Trophoblast cell (in vitro differentiated cells and primary cell): ENCODE data around the gene CDC42EP4.
"Not testable (repeated sequence)": the region's sequence is repeated elsewhere in the genome, so short reads cannot be mapped to it uniquely, and the experiment has no call there.

ENCODE experiments used
- DNase-seq, 2 donors: peaks; one replicate each; pipeline ENCODE4 v3.0.0-alpha.2; 2016
- H2AFZ ChIP-seq: 2 replicates; pipeline ENCODE4 v1.6.1; 2013; ENCODE audit warnings: low read length, moderate library complexity, mild to moderate bottlenecking; ENCODE audit not compliant: insufficient read depth, poor library complexity
- H2AK5ac ChIP-seq: 2 replicates; pipeline ENCODE4 v1.6.1; 2013; ENCODE audit warnings: mild to moderate bottlenecking, low read length
- H2BK120ac ChIP-seq: 2 replicates; pipeline ENCODE4 v1.6.1; 2013; ENCODE audit warnings: low read length, mild to moderate bottlenecking, moderate library complexity; ENCODE audit not compliant: insufficient read depth, poor library complexity
- H2BK12ac ChIP-seq: 2 replicates; pipeline ENCODE4 v1.6.1; 2013; ENCODE audit warnings: mild to moderate bottlenecking, low read length, moderate library complexity
- H2BK5ac ChIP-seq: 2 replicates; pipeline ENCODE4 v1.6.1; 2013; ENCODE audit warnings: low read length, low read depth, moderate library complexity, mild to moderate bottlenecking; ENCODE audit not compliant: poor library complexity
- H3K14ac ChIP-seq: 2 replicates; pipeline ENCODE4 v1.6.1; 2013; ENCODE audit warnings: mild to moderate bottlenecking, low read length
- H3K18ac ChIP-seq: 2 replicates; pipeline ENCODE4 v1.6.1; 2013; ENCODE audit warnings: mild to moderate bottlenecking, low read length
- H3K23ac ChIP-seq: 2 replicates; pipeline ENCODE4 v1.6.1; 2013; ENCODE audit warnings: low read length
- H3K27ac ChIP-seq: 2 replicates; pipeline ENCODE4 v1.5.1; 2013; ENCODE audit warnings: low read depth, mild to moderate bottlenecking, inconsistent platforms, low read length, moderate library complexity
- H3K27me3 ChIP-seq: 2 replicates; pipeline ENCODE4 v1.6.1; 2013; ENCODE audit warnings: inconsistent platforms, mild to moderate bottlenecking, low read length, moderate library complexity; ENCODE audit not compliant: insufficient read depth
- H3K36me3 ChIP-seq, 2 experiments: 1 replicate in 1 of 2; 2 replicates in 1 of 2; pipeline ENCODE4 v1.6.1; 2013; ENCODE audit warnings: low read length in 2 of 2, mild to moderate bottlenecking in 2 of 2, moderate library complexity in 1 of 2; ENCODE audit not compliant: insufficient read depth in 2 of 2, control insufficient read depth in 1 of 2
- H3K4ac ChIP-seq: 2 replicates; pipeline ENCODE4 v1.6.1; 2013; ENCODE audit warnings: low read depth, mild to moderate bottlenecking, low read length, moderate library complexity
- H3K4me1 ChIP-seq, 2 experiments: 1 replicate in 1 of 2; 2 replicates in 1 of 2; pipeline ENCODE4 v1.6.1; 2013; ENCODE audit warnings: low read length in 2 of 2, mild to moderate bottlenecking in 2 of 2, moderate library complexity in 1 of 2; ENCODE audit not compliant: insufficient read depth in 2 of 2, control insufficient read depth in 1 of 2
- H3K4me2 ChIP-seq: 2 replicates; pipeline ENCODE4 v1.6.1; 2013; ENCODE audit warnings: inconsistent platforms, mild to moderate bottlenecking, low read length, moderate library complexity
- H3K4me3 ChIP-seq: 2 replicates; pipeline ENCODE4 v1.5.1; 2013; ENCODE audit warnings: mild to moderate bottlenecking, low read depth, low read length, inconsistent platforms
- H3K79me1 ChIP-seq: one replicate; pipeline ENCODE4 v1.6.1; 2013; ENCODE audit warnings: low read length
- H3K79me2 ChIP-seq: 2 replicates; pipeline ENCODE4 v1.6.1; 2013; ENCODE audit warnings: low read length, mild to moderate bottlenecking; ENCODE audit not compliant: control insufficient read depth, insufficient read depth, poor library complexity
- H3K9ac ChIP-seq: 2 replicates; pipeline ENCODE4 v1.6.1; 2013; ENCODE audit warnings: mild to moderate bottlenecking, low read length
- H3K9me3 ChIP-seq: 2 replicates; pipeline ENCODE4 v1.6.1; 2013; ENCODE audit warnings: low read depth, mild to moderate bottlenecking, control low read depth, inconsistent platforms, low read length; ENCODE audit not compliant: insufficient read depth
- H4K12ac ChIP-seq: 2 replicates; pipeline ENCODE4 v1.6.1; 2013; ENCODE audit warnings: low read depth, mild to moderate bottlenecking, low read length, moderate library complexity
- H4K8ac ChIP-seq: 2 replicates; pipeline ENCODE4 v1.6.1; 2013; ENCODE audit warnings: low read depth, mild to moderate bottlenecking, low read length, moderate library complexity
- H4K91ac ChIP-seq: one replicate; pipeline ENCODE4 v1.6.1; 2013; ENCODE audit warnings: low read depth, mild to moderate bottlenecking, low read length, moderate library complexity
- WGBS: extraction: QIAGEN DNeasy Blood & Tissue Kit; methylation state at CpG from one replicate; pipeline ENCODE4 v1.1.7; 2013; ENCODE audit warnings: missing lambda C conversion rate; ENCODE audit not compliant: insufficient read length, insufficient coverage; ENCODE audit errors: extremely low coverage; 5-methylcytosine and 5-hydroxymethylcytosine counted together

CDC42EP4 gene

DNA sequence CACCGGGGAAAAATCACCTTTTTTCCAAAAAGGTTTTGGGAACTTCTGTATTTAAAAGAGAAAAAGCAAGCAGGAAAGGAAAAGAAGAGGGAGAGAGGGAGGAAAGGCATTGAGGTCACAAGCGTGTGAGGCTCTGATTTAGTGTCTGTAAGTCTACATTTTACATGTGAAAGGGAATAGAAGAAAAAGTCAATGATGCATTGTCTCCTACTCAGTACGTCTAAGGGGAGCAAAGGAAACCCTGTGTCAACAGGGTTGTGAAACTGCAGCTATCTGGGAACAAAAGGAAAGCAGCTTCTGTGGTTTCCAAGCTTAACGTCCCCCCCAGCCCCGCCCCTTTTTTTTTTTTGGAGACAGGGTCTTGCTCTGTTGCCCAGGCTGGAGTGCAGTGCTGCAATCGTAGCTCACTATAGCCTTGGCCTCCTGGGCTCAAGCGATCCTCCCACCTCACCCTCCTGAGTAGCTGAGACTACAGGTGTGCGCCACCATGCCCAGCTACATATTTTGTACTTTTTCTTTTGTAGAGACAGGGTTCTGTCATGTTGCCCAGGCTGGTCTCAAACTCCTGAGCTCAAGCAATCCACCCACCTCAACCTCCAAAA lies 1.8 kb upstream of the CDC42EP4 start:
- Histone ChIP-seq H3K9me3 (no peaks in the 10 kb centered on the region), H2BK12ac (no peak overlapping the region), H3K4ac (no peak overlapping the region), H3K4me1 (peaks cover 15 to 23% of the 10 kb centered on the region in 2 experiments), H3K14ac (no peak overlapping the region), H2AFZ (no peak overlapping the region), H3K9ac (no peak overlapping the region), H3K79me2 (peaks cover 26% of the 10 kb centered on the region), H2AK5ac (no peak overlapping the region), H2BK120ac (no peak overlapping the region), H3K27ac (no peak overlapping the region), H4K91ac (no peak overlapping the region), H3K27me3 (no peaks in the 10 kb centered on the region), H2BK5ac (no peak overlapping the region), H4K12ac (no peak overlapping the region), H3K4me2 (no peak overlapping the region), H3K4me3 (no peak overlapping the region), H3K23ac (no peak overlapping the region), H3K36me3 (peaks cover 0 to 5% of the 10 kb centered on the region in 2 experiments), H3K18ac (no peak overlapping the region), H3K79me1 (peaks cover 30% of the 10 kb centered on the region), H4K8ac (no peak overlapping the region)
- no CpG with 5 or more reads among the region's 8 CpGs for whole genome bisulfite sequencing
- DNase-seq = no peak

DNA sequence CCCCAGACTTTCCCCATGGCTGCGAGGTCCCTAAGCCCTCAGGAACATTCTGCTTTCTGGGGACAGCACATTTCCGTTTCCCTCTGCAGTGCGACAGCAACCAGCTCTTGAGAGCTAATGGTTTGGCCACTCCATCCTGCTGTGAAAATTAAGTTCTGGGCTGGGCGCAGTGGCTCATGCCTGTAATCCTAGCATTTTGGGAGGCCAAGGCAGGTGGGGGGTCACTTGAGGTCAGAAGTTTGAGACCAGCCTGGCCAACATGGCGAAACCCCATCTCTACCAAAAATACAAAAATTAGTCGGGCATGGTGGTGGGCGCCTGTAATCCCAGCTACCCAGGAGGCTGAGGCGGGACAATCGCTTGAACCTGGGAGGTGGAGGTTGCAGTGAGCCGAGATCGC lies 1.1 kb upstream of the CDC42EP4 start:
- not testable (repeated sequence) for H3K36me3 ChIP-seq, H3K27me3 ChIP-seq
- WGBS = no CpG with 5 or more reads among the region's 11 CpGs

DNA sequence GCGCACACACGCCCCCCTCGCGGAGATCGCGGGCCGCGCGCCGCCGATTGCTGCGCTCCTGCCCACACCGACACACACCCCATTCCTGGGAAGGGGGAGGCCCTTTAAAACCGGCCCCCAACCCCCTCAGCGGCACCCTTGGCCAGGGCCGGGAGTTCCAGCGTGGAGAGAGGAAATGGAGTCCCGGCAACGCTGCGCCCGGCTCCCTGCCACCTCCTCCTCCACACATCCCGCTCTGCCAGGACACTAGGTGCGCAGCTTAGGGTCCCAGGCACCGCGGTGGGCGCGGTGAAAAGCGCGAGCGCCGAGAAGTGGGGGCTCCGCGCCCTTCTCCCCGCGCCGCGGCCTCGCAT lies 397 bp downstream of the CDC42EP4 start:
- Histone ChIP-seq H3K27ac (peak overlapping the region; percentile 95), H3K9me3 (no peaks in the 10 kb centered on the region), H3K23ac (no peak overlapping the region), H2BK12ac (no peak overlapping the region), H3K14ac (peak overlapping the region; percentile 14), H3K79me2 (peaks cover 36% of the 10 kb centered on the region), H3K4ac (peak overlapping the region; percentile 37), H2BK120ac (peak overlapping the region; percentile 12), H4K12ac (peak overlapping the region; percentile 1), H3K79me1 (peaks cover 41% of the 10 kb centered on the region), H2BK5ac (peak overlapping the region; percentile 73), H3K18ac (peak overlapping the region; percentile 18), H3K4me2 (peak overlapping the region; percentile 98), H2AK5ac (peak overlapping the region; percentile 2), H4K91ac (peak overlapping the region; percentile 98), H4K8ac (peak overlapping the region; percentile 30), H3K36me3 (peaks cover 4 to 5% of the 10 kb centered on the region in 2 experiments), H3K4me3 (peak overlapping the region; percentile 87), H3K9ac (peak overlapping the region; percentile 90), H2AFZ (peak overlapping the region; percentile 1), H3K4me1 (peaks cover 30 to 32% of the 10 kb centered on the region in 2 experiments), H3K27me3 (no peaks in the 10 kb centered on the region)
- no CpG with 5 or more reads among the region's 38 CpGs for WGBS
- DNase-seq = no peak

More for the DNA sequence above, 1.1 kb upstream of the CDC42EP4 start:
- Histone ChIP-seq H3K79me2 (peaks cover 28% of the 10 kb centered on the region), H3K4me1 (peaks cover 21 to 28% of the 10 kb centered on the region in 2 experiments), H3K79me1 (peaks cover 35% of the 10 kb centered on the region), H3K4me2 (peak overlapping the region; percentile 98)
- not testable (repeated sequence) for H2AK5ac ChIP-seq, H2BK12ac ChIP-seq, H3K14ac ChIP-seq, H3K9ac ChIP-seq, H2BK5ac ChIP-seq, DNase-seq, H3K4ac ChIP-seq, H2BK120ac ChIP-seq, H2AFZ ChIP-seq, H3K9me3 ChIP-seq, H3K23ac ChIP-seq, H4K8ac ChIP-seq, H4K91ac ChIP-seq, H4K12ac ChIP-seq, H3K27ac ChIP-seq, H3K18ac ChIP-seq, H3K4me3 ChIP-seq

DNA sequence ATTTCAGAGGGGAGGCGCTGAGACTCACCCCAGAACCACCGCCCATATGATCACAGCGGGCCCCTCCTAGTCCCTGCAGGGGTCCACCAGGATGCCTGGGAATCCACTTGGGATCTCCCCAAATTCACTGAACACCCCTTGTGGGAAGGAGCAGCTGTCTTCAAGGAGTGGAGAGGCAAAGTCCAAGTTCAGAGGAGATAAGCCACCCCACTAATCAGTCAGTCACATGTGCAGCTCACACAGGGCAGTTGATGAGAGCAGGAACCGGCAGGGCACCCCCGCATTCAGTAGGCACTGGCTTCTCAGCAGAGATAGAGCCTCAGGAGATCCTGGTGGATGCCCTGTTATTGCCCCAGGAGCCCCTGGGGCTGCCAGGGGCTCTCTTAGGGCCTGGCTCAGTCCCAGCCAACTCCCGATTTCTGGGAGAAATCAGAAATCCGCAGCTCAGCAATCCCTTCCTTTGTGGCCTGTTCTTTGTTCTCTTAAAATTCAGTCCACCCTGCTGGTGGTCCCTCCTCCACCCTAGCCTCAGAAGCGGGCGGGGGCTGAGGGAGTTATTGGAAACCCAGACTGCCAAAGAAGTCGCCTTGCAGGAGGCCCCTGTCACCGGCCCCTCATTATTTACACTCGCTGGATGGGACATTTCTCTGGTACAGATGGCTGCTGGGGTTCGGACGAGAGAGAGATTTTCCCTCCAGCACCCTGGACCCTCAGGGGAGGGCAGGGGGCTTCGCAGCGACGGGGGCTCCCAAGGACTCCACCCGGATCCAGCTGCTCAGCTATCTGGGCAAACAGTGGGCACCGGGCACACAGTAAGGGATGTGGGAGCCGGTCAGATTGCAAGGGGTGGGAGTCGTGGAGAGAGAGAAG lies 1.8 kb downstream of the CDC42EP4 start:
- peak overlapping the region; percentile 99 for H3K4ac ChIP-seq
- H3K36me3 ChIP-seq = peaks cover 4 to 5% of the 10 kb centered on the region in 2 experiments
- no peak for DNase-seq
- H2BK120ac ChIP-seq = peak overlapping the region; percentile 94
- no CpG with 5 or more reads among the region's 21 CpGs for WGBS
- H4K8ac ChIP-seq = peak overlapping the region; percentile 96
- H4K91ac ChIP-seq = peak overlapping the region; percentile 98
- H3K27ac ChIP-seq = peak overlapping the region; percentile 95
- H4K12ac ChIP-seq = peak overlapping the region; percentile 72
- peak overlapping the region; percentile 98 for H3K18ac ChIP-seq
- H3K14ac ChIP-seq = peak overlapping the region; percentile 97
- H3K9ac ChIP-seq = peak overlapping the region; percentile 89
- no peak overlapping the region for H3K23ac ChIP-seq
- H2AFZ ChIP-seq = peak overlapping the region; percentile 70
- H3K9me3 ChIP-seq = no peaks in the 10 kb centered on the region
- peaks cover 38% of the 10 kb centered on the region for H3K79me2 ChIP-seq
- peak overlapping the region; percentile 98 for H2AK5ac ChIP-seq
- peaks cover 48% of the 10 kb centered on the region for H3K79me1 ChIP-seq
- peak overlapping the region; percentile 87 for H3K4me3 ChIP-seq
- H3K4me1 ChIP-seq = peaks cover 39 to 45% of the 10 kb centered on the region in 2 experiments
- H2BK5ac ChIP-seq = peak overlapping the region; percentile 93
- H2BK12ac ChIP-seq = peak overlapping the region; percentile 92
- H3K4me2 ChIP-seq = peak overlapping the region; percentile 98
- no peaks in the 10 kb centered on the region for H3K27me3 ChIP-seq
